ENCODE results near the gene MROH8.

MROH8 gene

DNA sequence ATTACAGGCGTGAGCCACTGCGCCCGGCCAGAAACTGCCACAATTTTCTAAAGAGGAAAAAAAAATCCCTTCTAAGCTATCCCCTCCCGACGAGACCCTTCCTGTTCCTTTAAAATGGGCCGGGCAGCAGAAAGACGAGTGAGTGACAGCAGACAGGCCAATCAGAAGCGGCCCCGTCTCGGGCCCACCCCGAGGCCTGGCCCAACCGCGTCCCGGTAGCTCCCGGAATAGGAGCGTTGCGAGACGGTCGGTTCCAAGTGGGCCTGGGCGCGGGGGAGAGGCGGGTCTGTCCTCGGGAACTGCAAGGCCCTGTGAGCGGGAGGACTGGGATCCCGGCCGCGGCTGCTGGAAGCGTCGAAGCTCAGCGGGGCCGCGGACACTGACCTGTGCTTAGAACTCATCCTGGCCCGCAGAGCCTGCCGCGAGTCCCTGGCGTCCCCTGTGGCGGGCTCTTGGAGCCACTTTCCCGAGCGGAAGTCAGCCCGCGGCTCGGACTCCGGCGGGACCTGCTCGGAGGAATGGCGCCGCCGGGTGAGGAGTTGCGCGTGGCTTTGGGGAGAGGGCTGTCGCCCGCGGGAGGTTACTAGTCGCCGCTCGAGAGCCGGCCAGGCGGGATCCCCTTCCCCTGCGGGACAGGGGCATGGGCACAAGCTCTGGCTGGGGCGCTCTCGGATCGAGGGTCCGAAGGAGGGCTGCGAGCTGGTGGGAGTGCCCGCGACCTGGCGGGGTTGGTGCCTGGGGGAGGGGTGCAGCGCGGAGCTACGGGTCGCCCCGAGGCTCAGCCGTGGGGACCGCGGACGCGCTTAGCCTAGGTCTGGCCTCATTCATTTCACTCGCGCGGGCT, at the start of gene MROH8, which contains the start of gene RPN2:
Gene MROH8, minus strand, starts transcription at position 710 of the 844 bp plus-strand sequence.
Gene RPN2, plus strand, starts transcription at position 492 of the 844 bp plus-strand sequence. Its CDS starts 27 bp downstream, at position 519.
- peak; percentile 94 for DNase-seq (ENCODE audit: low spot score)

DNA sequence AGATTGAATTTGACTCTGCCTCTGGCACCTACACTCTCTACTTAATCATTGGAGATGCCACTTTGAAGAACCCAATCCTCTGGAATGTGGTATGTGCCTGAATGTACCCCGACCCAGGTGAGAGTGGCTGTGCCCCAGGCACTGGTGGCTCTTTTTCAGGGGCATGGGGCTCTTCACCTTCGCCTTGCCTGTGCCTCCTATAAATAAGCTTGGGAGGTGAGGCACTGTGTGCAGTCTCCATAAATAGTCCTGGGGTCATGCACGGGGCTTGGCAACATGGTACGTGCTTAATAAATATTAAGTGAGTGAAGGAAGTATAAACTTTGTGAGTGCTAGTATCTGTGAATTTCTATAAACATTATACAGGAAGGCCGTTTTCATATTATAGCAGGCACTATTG, 49.3 kb upstream of the MROH8 start:
- no peak for DNase-seq (ENCODE audit: low spot score)

DNA sequence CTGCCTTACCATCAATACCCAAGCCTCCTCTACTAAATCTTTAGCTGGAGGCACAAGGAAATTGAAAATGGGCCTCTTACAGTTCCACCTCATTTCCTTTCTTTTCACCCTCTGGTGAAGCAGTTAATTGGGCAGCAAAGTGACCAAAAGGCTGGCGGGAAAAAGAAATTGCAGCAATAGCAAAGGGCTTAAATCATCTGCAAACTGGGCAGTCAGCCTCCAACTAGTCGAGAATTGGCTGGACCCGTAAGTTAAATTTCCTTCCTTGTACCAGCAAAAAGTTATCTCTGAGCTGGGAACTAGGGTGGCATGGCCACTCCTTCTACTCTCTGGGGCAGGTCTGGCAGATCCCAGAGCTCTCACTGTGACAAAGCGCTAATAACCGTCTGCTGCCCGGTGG, 48.7 kb upstream of the MROH8 start:
- no peak for DNase-seq (ENCODE audit: low spot score)

DNA sequence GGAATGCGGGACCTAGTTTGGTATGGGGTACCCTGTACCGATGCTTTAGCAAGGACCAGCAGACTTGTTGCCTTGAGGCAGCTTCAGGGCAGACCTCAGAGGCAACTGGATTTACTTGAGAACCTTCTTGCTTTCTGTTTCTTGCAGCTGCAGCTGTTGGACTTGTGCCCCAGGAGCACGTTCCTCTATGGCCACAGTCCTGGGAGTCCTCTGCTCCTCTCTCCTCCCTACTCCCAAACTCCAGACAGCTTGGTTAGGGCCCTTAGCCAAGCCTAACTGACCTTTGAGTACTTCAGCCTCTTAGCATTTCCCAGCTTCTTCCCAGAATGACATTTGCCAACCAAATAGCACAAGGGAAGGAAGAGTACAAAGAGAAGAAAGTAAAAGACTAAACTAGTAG, 47.5 kb upstream of the MROH8 start:
- DNase-seq (ENCODE audit: low spot score), result no peak

DNA sequence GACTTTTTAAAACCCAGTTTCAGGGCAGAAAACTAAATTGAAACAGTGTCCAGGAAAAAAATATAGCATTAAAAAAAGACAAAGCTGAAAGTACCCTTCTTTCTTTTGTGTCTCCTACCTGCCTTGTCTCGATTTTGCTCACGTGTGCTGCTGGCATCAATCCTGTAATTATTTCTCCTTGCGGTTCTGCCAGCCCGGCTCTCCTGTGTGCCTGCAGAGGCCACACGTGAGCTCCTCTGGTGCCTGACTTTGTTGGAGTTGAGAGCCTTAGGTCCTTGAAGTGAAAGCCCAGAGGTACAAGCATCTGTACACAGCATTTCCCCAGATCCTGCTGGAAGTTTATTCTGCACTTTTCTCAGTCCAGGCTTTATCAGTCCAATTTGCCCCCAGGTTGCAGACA, 45.8 kb upstream of the MROH8 start:
- no peak for DNase-seq (ENCODE audit: low spot score)

- peak; percentile 70 for DNase-seq (ENCODE audit: low spot score)
Measured at GRCh38 chr20:37223053-37223452, 43.7 kb upstream of the MROH8 start.

- DNase-seq (ENCODE audit: low spot score), result no peak
Measured at GRCh38 chr20:37222086-37222485, 42.7 kb upstream of the MROH8 start.

DNA sequence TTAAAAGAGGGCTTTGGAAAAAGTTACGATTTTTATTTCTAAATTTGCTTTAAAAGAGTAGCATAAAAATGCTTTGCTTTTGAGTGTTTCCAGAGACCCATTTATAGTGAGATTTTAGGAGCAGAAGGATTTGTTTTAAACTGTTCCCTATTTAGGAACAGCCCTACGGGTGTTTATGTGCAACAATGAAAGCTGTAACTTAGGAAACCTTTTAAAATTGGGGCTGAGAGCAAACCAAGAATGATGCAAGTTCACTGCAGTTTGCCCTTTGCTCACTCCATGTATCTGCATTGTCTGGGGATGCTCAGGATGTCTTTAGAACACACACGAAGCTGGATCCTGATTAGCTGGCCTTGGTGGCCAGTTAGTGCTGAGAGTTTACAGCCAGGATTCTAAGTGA, 41.4 kb upstream of the MROH8 start:
- no peak for DNase-seq (ENCODE audit: low spot score)

DNA sequence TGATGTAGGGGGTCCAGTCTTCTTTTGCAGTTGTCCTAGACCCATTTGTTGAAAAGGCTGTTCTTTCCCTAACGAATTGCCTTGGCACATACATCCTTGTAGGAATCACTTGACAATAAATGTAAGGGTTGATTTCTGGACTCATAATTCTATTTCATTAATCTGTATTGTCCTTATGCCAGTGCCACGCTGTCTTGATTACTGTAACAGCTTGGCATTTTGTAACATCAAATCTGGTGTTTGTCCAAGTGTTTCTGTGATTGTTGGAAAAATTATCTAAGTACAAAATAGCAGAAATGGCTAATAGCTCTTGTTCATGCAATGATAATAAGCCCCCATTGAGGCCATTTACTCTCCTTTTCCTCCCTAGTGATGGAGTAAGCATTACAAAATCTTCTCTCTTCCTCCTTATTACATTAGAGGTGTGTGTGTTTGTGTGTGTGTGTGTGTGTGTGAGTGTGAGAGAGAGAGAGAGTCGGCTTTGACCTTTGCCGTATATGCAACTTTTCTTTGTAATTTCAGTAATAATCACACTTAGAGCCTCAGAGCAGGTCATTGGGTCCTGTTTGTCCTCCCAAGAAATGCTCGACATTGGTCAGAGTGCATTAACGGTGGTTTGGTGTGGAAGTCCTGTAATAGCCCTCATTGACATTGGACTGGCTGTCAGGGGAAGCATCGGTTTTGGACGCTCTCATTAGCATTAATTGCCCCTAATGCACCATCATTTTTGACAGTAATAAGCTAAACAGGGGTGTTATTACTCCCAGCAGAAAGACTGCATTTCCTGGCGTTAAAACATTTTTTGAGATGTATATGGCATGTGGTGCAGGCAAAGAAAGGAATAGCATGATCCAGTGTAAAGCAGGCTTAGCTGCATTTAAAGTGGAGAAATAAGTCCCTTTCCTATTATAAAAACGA, 40.7 kb upstream of the MROH8 start:
- no peak for DNase-seq (ENCODE audit: low spot score)

GRCh38 chr20:37218976-37219375, 39.6 kb upstream of the MROH8 start:
- no peak for DNase-seq (ENCODE audit: low spot score)

- DNase-seq (ENCODE audit: low spot score), result no peak
Measured at GRCh38 chr20:37218441-37218840, 39.1 kb upstream of the MROH8 start.

DNA sequence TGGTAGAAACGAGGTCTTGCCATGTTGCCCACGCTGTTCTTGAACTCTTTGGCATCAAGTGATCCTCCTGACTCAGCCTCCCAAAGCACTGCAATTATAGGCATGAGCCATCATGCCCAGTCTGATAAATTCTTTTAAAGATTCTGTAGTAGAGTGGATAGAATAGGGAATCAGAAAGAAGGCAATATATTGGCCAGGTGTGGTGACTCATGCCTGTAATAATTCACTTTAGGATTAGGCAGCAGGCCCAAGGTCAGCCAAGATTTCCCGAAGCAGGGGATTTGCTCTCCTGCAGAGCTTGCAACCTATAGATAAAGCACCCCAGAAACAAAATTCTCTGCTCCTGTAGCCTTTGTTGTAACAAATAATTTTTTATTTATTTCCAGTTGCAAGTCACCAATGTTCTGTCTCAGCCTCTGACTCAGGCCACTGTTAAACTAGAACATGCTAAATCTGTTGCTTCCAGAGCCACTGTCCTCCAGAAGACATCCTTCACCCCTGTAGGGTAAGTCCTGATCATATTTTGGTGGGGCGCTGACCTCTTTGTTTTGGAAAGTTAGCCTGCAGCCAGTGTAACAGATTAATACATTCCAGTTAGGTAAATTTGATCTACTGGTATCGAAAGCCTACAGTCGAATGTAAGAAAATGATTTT, 30.4 kb upstream of the MROH8 start:
- no peak for DNase-seq (ENCODE audit: low spot score)

- no peak for DNase-seq (ENCODE audit: low spot score)
Measured at GRCh38 chr20:37209193-37209592, 29.8 kb upstream of the MROH8 start.

DNA sequence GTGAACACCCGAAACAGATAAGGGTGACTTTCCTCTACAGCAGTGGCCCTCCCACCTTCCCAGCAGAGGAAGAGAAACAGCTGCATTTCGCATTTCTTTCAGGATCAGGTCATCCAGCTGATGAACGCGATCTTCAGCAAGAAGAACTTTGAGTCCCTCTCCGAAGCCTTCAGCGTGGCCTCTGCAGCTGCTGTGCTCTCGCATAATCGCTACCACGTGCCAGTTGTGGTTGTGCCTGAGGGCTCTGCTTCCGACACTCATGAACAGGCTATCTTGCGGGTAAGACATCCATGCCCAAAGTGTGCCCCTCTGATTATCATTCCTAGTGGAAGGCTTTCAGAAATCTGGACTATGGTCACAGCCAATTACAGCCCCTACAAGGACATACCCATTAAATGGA, 27.8 kb upstream of the MROH8 start:
- no peak for DNase-seq (ENCODE audit: low spot score)

- DNase-seq (ENCODE audit: low spot score), result no peak
Measured at GRCh38 chr20:37205794-37206193, 26.4 kb upstream of the MROH8 start.

GRCh38 chr20:37205130-37205529, 25.8 kb upstream of the MROH8 start:
- no peak for DNase-seq (ENCODE audit: low spot score)

- DNase-seq (ENCODE audit: low spot score), result no peak
Measured at GRCh38 chr20:37204056-37204455, 24.7 kb upstream of the MROH8 start.

GRCh38 chr20:37202267-37202943, 23.1 kb upstream of the MROH8 start:
- peak; percentile 85 for DNase-seq (ENCODE audit: low spot score)

GRCh38 chr20:37201827-37202162, 22.4 kb upstream of the MROH8 start:
- no peak for DNase-seq (ENCODE audit: low spot score)

- no peak for DNase-seq (ENCODE audit: low spot score)
Measured at GRCh38 chr20:37200926-37201826, 21.8 kb upstream of the MROH8 start.

- DNase-seq (ENCODE audit: low spot score), result no peak
Measured at GRCh38 chr20:37200376-37200775, 21.0 kb upstream of the MROH8 start.
